Activated T-cell treated with anti-CD3 and anti-CD28 coated beads for 24 hours (primary cell): ENCODE measurements around the gene MAT2B.

ENCODE experiments used
- DNase-seq: peaks from one replicate; pipeline ENCODE4 v3.0.0-alpha.2; 2020; ENCODE audit warnings: low read depth

MAT2B gene

GRCh38 chr5:163505368-163506094 is at the start of gene MAT2B:
Gene MAT2B, plus strand, starts transcription at chr5:163505619. Its CDS starts 68 bp downstream, at chr5:163505687.
- DNase-seq: peak; percentile 93

GRCh38 chr5:163456029-163456589 is 49.3 kb upstream of the MAT2B start:
- DNase-seq: no peak

GRCh38 chr5:163456840-163457239 is 48.6 kb upstream of the MAT2B start:
- no peak for DNase-seq

- no peak for DNase-seq
These were observed 46.5 kb upstream of the MAT2B start for GRCh38 chr5:163458778-163459385.

- DNase-seq: no peak
These were observed 46.0 kb upstream of the MAT2B start for GRCh38 chr5:163459462-163459818.

- DNase-seq: peak; percentile 89
These were observed 45.4 kb upstream of the MAT2B start, which contains the start of gene NUDCD2 for GRCh38 chr5:163459819-163460561. Gene NUDCD2, minus strand, starts transcription at chr5:163460102. Its CDS starts 52 bp downstream, at chr5:163460050.

GRCh38 chr5:163460562-163461171 is 44.8 kb upstream of the MAT2B start, which contains the start of gene HMMR:
Gene HMMR, plus strand, starts transcription at chr5:163460632. Its CDS starts 61 bp downstream, at chr5:163460693.
- DNase-seq: no peak

GRCh38 chr5:163463063-163463435 is 42.4 kb upstream of the MAT2B start:
- no peak for DNase-seq

GRCh38 chr5:163467682-163468081 is 37.7 kb upstream of the MAT2B start:
- no peak for DNase-seq

- DNase-seq: no peak
These were observed 31.7 kb upstream of the MAT2B start for GRCh38 chr5:163473635-163474243.

GRCh38 chr5:163475411-163475810 is 30.0 kb upstream of the MAT2B start:
- no peak for DNase-seq

- DNase-seq: no peak
These were observed 27.1 kb upstream of the MAT2B start for GRCh38 chr5:163478126-163478981.

GRCh38 chr5:163478982-163479271 is 26.5 kb upstream of the MAT2B start:
- DNase-seq: no peak

GRCh38 chr5:163489055-163489744 is 16.2 kb upstream of the MAT2B start:
- DNase-seq: no peak

- no peak for DNase-seq
These were observed 15.7 kb upstream of the MAT2B start for GRCh38 chr5:163489745-163490075.

- DNase-seq: no peak
These were observed 9.1 kb upstream of the MAT2B start for GRCh38 chr5:163496286-163496685.

- no peak for DNase-seq
These were observed 8.1 kb upstream of the MAT2B start for GRCh38 chr5:163497315-163497714.

- DNase-seq: no peak
These were observed 6.5 kb upstream of the MAT2B start for GRCh38 chr5:163498886-163499285.

GRCh38 chr5:163502521-163502920 is 2.9 kb upstream of the MAT2B start:
- DNase-seq: no peak
